ENCODE measurements around the gene ARF6. TPM values are rescaled to one million over a fixed set of nuclear protein-coding genes. Genes with fewer than 3 reads are reported as not detected.

ARF6 gene
- total and polyA plus RNA-seq, 10 of the 15 experiments (the other 5 are each of a cell fraction or from before 2014, with no cell fraction given) = 46.8 to 128 (median 71.9) TPM

DNA sequence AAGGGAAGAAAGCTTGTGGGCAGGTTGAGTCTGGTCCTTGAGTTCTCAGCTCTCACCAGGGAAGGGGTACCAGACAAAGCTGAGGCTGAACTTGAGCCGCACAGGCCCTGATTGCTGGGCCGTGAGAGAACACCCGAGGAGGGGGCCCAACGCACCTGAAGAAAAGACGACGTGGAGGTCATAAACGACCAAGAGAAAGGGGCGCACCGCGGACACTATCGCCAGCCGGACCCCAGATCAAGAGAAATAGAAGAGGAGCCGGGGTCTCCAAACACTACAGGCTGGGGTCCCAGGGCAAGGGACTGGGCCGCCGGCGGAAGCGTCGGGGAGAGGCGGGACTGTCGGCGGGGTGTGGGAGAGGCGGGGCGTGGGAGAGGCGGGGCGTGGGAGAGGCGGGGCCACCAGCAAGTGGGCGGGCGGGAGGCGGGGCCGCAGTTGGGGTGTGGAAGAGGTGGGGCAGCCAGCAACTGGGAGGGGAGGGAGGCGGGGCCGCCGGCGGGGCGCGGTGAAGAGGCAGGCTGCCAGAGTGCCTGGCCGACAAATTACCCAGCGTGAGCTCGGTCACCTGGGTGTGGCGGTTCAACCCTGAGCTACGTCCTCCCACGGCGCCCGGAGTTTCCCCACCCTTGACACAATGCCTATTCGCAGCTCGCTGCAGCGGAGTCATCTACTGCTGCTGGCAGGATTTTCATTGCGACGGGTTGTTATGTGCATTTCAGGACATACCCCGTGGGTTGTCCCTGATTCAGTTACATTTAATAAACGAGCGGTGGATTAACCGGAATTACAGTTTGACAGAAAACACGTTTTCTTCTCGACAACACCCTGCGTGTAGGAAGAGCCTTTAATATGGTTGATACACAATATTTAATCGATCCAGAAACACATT is 24.8 kb upstream of the ARF6 start (continued):
- TF ChIP-seq, protein P1, sequence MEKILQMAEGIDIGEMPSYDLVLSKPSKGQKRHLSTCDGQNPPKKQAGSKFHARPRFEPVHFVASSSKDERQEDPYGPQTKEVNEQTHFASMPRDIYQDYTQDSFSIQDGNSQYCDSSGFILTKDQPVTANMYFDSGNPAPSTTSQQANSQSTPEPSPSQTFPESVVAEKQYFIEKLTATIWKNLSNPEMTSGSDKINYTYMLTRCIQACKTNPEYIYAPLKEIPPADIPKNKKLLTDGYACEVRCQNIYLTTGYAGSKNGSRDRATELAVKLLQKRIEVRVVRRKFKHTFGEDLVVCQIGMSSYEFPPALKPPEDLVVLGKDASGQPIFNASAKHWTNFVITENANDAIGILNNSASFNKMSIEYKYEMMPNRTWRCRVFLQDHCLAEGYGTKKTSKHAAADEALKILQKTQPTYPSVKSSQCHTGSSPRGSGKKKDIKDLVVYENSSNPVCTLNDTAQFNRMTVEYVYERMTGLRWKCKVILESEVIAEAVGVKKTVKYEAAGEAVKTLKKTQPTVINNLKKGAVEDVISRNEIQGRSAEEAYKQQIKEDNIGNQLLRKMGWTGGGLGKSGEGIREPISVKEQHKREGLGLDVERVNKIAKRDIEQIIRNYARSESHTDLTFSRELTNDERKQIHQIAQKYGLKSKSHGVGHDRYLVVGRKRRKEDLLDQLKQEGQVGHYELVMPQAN (conservative IDR thresholded peaks at IDR 0.05) = peak; percentile 71
- TF ChIP-seq, protein P2, sequence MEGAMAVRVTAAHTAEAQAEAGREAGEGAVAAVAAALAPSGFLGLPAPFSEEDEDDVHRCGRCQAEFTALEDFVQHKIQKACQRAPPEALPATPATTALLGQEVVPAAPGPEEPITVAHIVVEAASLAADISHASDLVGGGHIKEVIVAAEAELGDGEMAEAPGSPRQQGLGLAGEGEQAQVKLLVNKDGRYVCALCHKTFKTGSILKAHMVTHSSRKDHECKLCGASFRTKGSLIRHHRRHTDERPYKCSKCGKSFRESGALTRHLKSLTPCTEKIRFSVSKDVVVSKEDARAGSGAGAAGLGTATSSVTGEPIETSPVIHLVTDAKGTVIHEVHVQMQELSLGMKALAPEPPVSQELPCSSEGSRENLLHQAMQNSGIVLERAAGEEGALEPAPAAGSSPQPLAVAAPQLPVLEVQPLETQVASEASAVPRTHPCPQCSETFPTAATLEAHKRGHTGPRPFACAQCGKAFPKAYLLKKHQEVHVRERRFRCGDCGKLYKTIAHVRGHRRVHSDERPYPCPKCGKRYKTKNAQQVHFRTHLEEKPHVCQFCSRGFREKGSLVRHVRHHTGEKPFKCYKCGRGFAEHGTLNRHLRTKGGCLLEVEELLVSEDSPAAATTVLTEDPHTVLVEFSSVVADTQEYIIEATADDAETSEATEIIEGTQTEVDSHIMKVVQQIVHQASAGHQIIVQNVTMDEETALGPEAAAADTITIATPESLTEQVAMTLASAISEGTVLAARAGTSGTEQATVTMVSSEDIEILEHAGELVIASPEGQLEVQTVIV (IDR thresholded peaks at IDR 0.05; ENCODE audit: borderline replicate concordance, partially characterized antibody) = no peak
- no peak for TF ChIP-seq SPI1 (IDR thresholded peaks at IDR 0.05; ENCODE audit: borderline replicate concordance, insufficient read depth, low read depth, low read length)
- peak; percentile 65; the same call in 1 of the 2 replicates for TF ChIP-seq RB1 (IDR thresholded peaks at IDR 0.05; ENCODE audit: borderline replicate concordance)
- TF ChIP-seq, protein P3, sequence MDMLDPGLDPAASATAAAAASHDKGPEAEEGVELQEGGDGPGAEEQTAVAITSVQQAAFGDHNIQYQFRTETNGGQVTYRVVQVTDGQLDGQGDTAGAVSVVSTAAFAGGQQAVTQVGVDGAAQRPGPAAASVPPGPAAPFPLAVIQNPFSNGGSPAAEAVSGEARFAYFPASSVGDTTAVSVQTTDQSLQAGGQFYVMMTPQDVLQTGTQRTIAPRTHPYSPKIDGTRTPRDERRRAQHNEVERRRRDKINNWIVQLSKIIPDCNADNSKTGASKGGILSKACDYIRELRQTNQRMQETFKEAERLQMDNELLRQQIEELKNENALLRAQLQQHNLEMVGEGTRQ (IDR thresholded peaks at IDR 0.05; ENCODE audit: borderline replicate concordance, low read depth, low read length) = no peak; the same call in 1 of the 2 replicates
- TF ChIP-seq GATAD2B (conservative IDR thresholded peaks at IDR 0.05; ENCODE audit: low read depth) = 0 out of 2 replicates have a peak, but pooled peaks have one; percentile 28
- TF ChIP-seq RELA (IDR thresholded peaks at IDR 0.05; ENCODE audit: borderline replicate concordance, partially characterized antibody) = peak; percentile 28
- TF ChIP-seq, protein P4, sequence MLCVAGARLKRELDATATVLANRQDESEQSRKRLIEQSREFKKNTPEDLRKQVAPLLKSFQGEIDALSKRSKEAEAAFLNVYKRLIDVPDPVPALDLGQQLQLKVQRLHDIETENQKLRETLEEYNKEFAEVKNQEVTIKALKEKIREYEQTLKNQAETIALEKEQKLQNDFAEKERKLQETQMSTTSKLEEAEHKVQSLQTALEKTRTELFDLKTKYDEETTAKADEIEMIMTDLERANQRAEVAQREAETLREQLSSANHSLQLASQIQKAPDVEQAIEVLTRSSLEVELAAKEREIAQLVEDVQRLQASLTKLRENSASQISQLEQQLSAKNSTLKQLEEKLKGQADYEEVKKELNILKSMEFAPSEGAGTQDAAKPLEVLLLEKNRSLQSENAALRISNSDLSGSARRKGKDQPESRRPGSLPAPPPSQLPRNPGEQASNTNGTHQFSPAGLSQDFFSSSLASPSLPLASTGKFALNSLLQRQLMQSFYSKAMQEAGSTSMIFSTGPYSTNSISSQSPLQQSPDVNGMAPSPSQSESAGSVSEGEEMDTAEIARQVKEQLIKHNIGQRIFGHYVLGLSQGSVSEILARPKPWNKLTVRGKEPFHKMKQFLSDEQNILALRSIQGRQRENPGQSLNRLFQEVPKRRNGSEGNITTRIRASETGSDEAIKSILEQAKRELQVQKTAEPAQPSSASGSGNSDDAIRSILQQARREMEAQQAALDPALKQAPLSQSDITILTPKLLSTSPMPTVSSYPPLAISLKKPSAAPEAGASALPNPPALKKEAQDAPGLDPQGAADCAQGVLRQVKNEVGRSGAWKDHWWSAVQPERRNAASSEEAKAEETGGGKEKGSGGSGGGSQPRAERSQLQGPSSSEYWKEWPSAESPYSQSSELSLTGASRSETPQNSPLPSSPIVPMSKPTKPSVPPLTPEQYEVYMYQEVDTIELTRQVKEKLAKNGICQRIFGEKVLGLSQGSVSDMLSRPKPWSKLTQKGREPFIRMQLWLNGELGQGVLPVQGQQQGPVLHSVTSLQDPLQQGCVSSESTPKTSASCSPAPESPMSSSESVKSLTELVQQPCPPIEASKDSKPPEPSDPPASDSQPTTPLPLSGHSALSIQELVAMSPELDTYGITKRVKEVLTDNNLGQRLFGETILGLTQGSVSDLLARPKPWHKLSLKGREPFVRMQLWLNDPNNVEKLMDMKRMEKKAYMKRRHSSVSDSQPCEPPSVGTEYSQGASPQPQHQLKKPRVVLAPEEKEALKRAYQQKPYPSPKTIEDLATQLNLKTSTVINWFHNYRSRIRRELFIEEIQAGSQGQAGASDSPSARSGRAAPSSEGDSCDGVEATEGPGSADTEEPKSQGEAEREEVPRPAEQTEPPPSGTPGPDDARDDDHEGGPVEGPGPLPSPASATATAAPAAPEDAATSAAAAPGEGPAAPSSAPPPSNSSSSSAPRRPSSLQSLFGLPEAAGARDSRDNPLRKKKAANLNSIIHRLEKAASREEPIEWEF (IDR thresholded peaks at IDR 0.05; ENCODE audit: insufficient replicate concordance, low read depth, low read length) = peak; percentile 29
- TF ChIP-seq ZNF217 (IDR thresholded peaks at IDR 0.05) = no peak
- no peak for TF ChIP-seq ZBED1 (IDR thresholded peaks at IDR 0.05; ENCODE audit: borderline replicate concordance)
- no peak for TF ChIP-seq ASH2L (IDR thresholded peaks at IDR 0.05; ENCODE audit: borderline replicate concordance, low read depth)
- TF ChIP-seq, protein P5, sequence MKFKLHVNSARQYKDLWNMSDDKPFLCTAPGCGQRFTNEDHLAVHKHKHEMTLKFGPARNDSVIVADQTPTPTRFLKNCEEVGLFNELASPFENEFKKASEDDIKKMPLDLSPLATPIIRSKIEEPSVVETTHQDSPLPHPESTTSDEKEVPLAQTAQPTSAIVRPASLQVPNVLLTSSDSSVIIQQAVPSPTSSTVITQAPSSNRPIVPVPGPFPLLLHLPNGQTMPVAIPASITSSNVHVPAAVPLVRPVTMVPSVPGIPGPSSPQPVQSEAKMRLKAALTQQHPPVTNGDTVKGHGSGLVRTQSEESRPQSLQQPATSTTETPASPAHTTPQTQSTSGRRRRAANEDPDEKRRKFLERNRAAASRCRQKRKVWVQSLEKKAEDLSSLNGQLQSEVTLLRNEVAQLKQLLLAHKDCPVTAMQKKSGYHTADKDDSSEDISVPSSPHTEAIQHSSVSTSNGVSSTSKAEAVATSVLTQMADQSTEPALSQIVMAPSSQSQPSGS (IDR thresholded peaks at IDR 0.05; ENCODE audit: low read length) = no peak
- TF ChIP-seq BHLHE40 (IDR thresholded peaks at IDR 0.05; ENCODE audit: borderline replicate concordance in 1 of 2, low read depth in 2 of 2, low read length in 1 of 2) = peak in 1 of 2 experiments; percentile 81; a peak in 2 of 4 replicates
- no peak for TF ChIP-seq STAT3 (IDR thresholded peaks at IDR 0.05; ENCODE audit: low read depth, low read length)
- no peak for TF ChIP-seq SIX5 (IDR thresholded peaks at IDR 0.05; ENCODE audit: low read depth, low read length, severe bottlenecking)
